ENCODE measurements around the gene NT5C.

The NT5C gene

DNA sequence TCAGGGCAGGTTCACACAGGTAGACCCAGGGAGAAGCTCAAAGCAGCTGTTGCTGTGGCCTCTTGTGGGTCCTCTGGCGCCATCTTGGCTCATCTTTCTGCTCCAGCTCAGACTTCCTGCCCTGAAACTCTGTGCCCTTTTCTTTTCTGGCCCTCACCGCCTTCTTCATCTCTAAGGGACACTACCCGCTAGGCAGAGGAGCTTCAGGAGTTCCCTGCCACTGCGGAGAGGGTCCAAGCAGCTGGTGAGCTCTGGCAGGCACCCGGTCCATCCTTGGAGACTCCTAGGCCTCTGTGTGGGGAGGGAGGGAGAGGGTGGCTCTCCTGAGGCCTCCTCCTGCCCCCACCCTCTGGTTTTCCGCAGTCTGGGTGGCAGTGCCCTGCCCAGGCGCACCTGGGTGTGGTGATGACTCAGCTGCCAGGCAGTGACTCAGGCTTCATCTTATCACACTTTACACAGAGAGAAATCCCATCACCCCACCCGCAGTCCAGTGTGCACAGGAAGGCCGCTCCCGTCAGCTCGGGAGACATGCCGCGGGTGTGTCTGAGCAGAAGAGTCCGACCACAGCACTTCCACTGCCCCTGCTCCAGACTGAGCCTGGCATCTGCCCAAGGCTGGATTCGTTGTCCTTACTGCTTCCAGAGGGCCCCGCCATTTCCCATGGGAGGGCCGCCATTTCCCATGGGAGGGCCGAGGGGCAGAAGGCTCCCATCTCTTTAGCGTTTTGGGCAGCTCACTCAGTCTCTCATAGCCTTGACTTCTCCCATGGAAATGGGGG lies 7.3 kb downstream of the NT5C start:
- peak; percentile 89 for DNase-seq (ENCODE audit: low read depth, low spot score)
- H3K27ac ChIP-seq, result peak overlapping the region; percentile 95

DNA sequence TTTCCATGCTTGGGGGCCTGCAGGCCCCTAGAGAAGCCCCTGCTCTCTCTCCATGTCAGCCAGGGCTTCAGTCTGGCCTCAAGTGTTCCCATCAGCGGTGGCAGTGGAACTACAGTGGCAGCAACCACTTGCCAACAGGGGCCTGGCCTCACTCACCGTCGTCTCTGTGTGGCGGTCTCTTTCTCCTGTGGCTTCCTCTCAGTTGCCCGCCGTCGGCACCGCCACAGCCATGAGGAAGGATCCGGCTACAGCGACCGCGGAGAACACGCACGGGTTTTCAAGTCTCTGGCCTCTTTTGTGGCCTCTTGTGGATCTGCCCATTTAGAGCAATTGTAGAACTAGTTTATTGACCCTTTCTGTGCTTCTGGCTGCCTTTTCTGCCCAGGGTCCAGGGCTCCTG lies 13.2 kb downstream of the NT5C start:
- H3K27ac ChIP-seq, result no peak overlapping the region
- no peak for DNase-seq (ENCODE audit: low read depth, low spot score)

DNA sequence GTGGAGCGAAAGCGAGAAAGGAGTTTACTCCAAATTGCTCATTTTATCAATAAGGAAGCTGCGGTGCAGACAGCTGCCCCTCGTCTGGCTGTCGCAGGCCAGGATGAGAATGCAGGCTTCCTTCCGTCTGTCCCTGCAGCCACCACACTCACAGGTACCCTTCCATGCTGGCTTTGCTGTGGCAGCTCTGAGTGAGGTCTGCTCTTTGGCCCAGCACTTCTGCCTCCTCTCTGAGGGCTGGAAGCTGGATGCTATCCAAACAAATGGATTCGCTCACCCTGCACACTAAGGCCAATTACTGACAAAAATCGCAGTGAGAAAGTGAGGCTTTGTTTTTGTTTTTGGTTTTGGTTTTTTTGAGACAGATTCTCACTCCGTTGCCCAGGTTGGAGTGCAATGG lies 14.8 kb downstream of the NT5C start:
- DNase-seq (ENCODE audit: low read depth, low spot score), result no peak
- no peak overlapping the region for H3K27ac ChIP-seq

DNA sequence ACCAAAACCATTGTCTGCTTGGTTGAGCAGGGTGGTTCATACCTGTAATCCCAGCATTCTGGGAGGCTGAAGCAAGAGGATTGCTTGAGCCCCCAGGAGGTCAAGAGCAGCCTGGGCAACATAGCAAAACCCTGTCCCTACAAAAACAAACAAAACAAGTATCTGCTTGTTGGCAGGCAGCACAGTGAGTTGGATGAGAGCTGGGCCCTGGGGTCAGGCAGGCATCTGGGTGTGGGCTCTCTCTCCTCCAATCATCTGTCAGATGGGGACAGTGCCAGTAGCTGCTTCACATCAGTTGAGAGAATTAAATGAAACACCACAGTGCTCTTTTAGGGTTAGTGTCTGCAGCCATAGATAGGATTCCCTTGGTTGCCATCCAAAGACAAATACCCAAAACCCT lies 16.0 kb downstream of the NT5C start:
- DNase-seq (ENCODE audit: low read depth, low spot score), result no peak
- H3K27ac ChIP-seq, result no peak overlapping the region

DNA sequence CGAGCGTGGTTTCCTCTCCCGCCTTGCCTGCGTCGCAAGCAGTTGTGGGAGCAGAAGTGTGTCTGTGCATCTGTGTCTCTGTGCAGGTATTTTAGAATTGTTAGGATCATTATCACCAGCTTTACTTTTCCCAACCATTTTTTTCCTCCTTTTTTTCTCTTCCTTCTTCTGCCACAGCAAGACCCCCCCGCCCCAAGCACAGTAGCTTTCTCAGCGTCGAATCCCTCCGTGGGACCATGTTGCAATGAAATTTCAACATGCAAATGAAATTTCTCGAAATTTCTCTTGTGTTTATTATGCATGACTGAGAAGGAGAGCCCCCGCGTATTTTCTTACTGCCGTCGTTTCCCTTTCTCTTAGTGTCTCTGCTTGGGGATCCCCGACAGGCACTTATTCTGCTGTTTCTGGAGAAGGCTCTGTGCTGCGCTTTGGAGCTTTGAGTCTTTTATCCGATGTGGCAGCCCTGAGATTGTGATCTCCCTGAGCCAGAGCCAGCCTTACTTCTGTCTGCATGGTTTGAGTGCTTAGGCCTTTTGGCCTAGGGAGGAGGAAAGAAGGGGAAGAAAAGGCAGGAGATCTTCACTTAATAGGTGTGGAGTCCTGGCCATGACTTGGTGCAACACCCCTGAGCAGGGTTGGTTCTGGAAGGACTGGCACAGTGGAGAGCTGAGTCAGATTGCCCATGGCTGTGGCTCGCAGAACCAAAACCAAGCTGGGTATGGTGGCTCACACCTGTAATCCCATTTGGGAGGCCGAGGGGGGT lies 16.8 kb downstream of the NT5C start:
- no peak for DNase-seq (ENCODE audit: low read depth, low spot score)
- H3K27ac ChIP-seq, result peak overlapping the region; percentile 33

DNA sequence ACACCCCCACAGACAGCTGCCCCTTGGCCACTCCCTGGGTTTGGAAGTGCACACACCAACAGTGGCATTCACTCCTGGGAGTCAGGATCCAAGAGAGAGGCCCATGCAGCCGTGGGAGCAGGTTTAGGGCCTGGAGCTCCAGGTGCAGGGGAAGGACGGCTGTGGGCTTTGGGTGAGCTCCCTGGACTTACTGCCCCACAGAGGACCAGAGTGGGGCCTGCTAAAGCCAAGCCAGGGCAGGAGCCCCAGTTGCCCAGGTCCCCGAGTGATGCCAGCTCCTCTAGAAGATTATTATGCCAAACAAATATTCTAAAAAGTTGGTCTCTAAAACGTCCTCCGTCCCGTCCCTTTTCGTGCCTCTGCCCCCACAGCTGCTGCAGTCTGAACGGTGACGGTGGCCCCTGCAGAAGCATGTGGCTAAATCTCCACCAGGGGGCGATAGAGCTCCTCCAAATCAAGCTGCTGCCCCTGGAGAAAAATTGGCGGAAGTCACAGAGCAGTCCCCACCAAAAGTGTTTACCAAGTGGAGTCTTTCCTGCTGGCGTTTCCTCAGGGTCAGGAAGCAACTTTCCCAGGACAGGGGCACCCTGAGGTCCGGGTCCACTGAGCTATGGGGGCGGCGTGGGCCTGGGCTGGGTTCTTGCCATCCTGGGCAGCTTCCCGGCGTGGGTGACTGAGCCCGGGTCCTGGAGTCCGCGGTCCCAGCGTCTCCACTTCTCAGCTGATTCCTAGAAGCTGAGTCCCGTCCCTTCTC lies 17.6 kb downstream of the NT5C start:
- peak overlapping the region; percentile 33 for H3K27ac ChIP-seq
- no peak for DNase-seq (ENCODE audit: low read depth, low spot score)

DNA sequence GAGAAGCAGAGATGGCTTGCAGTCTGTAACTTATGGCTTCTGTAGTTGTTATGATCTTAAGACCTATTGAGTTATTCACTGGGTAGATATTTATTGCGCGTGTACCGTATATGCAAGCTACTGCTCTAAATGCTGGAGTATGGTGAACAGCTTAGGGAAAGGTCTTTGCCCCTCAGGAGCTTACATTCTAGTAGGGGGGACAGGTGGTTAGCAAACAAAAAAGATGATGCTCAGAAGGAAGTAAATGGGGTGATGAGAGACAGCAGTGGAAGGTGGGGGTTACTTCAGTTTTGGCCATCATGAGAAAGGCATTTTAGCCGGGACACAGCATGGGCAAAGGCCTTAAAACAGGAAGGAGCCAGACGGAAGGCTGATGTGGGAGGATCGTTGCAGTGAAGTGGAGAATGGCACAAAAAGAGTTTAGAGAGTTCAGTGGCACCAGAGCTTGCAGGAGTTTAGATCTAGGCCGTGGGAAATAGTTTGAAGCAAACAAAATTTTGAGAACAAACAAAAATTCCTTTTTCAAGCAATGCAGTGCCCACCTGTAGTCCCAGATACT lies 19.7 kb downstream of the NT5C start:
- no peak overlapping the region for H3K27ac ChIP-seq
- no peak for DNase-seq (ENCODE audit: low read depth, low spot score)

DNA sequence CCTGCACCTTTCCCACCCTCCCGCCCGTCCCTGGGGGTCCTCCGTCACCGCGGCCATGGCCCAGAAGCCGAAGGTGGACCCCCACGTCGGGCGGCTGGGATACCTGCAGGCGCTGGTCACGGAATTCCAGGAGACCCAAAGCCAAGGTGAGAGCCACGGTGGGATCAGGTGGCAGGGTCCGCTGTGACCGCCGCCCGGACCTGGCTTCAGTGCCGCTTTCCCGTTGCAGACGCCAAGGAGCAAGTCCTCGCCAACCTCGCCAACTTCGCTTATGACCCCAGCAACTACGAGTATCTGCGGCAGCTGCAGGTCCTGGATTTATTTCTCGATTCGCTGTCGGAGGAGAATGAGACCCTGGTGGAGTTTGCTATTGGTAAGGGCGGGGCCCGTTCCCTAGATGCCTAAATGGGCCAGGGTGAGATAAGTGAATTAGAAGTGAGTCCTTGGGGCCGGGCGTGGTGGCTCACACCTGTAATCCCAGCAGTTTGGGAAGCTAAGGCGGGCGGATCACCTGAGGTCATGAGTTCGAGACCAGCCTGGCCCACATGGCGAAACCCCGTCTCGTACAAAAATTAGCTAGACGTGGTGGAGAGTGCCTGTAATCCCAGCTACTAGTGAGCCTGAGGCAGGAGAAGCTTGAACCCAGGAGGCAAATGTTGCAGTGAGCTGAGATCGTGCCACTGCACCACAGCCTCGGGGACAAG lies 21.2 kb downstream of the NT5C start:
- peak overlapping the region; percentile 25 for H3K27ac ChIP-seq
- no peak for DNase-seq (ENCODE audit: low read depth, low spot score)

DNA sequence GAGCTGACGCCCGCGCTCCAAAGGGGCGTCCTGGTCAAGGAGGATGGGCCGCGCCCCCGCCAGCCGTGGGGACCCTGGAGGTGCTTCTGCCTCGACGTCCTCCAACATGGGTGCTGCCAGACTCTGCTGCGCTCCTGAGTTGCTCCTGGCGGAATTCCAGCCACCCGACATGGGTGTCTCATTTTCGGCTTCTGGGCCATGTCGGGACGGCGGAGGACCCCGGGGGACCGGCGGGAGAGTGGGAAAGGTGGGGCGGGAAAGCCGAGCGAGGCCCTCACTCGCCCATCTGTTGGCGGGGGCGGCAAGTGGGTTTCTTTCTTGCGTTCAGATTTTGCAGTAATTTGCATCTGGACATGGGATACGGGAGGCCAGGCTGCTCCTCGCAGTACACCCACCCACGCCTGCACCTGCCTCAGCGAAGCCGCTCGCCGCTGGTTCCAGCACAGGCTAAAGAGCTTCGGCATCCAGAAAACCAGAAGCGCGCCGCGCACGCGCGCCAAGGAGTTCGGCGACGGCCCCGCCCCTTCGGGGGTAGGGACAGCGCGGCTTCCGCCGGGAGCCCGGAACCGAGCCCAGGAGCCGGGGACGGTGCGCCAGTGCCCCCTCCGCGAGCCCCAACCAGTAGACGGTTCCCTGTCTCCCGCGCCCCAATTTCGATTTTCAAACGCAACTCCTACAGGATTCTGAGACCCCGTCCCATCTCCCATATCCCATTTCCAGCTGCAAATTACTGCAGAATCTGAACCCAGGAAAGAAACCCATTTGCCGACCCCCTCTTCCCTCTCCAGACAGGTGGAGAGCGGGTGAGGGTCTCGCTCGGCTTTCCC lies 21.9 kb downstream of the NT5C start, which contains the start of gene ARMC7:
Gene ARMC7, plus strand, starts transcription at position 563 of the 827 bp plus-strand sequence. CDS start 320 bp downstream, outside the sequence.
- H3K27ac ChIP-seq, result peak within 1 kb of the TSS; percentile 25
- DNase-seq (ENCODE audit: low read depth, low spot score), result no peak

DNA sequence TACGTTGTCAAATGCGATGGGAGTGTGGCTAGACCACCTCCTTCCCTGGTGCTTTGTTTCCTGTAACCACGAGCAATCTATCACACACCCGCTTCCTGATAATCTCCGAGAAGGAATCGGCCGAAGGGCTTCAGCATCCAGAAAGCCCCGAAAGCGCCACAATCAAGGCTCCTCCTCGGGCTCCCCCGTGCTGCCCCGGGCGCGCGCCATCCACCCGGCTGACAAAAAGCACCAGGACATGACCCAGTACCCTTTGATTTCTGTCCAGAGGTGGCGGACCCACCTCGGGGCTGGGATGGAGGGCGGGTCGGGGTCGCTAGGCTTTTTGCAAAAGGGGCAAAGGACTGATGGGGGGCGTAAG lies 22.5 kb downstream of the NT5C start:
- DNase-seq (ENCODE audit: low read depth, low spot score), result no peak
- H3K27ac ChIP-seq, result no peak overlapping the region

DNA sequence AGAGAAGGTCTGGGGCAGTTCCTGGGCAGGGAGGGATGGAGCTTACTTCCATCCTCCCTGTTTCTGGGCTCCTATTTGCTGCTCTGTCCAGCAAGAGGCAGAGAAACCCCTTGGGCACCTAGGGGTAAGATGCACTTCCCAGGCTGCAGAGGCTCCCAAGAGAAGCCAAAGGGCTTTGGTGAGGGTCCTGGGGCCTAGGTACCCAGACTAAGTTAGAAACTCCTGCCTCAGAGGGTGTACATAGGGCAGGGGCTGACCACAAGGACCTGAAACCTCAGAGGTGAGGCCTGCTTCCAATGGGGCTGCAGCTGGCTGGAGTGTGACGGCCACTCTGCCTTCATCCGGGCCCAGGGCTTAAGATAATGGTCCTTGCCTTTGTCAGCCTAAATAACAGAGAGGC lies 23.3 kb downstream of the NT5C start:
- H3K27ac ChIP-seq, result no peak overlapping the region

DNA sequence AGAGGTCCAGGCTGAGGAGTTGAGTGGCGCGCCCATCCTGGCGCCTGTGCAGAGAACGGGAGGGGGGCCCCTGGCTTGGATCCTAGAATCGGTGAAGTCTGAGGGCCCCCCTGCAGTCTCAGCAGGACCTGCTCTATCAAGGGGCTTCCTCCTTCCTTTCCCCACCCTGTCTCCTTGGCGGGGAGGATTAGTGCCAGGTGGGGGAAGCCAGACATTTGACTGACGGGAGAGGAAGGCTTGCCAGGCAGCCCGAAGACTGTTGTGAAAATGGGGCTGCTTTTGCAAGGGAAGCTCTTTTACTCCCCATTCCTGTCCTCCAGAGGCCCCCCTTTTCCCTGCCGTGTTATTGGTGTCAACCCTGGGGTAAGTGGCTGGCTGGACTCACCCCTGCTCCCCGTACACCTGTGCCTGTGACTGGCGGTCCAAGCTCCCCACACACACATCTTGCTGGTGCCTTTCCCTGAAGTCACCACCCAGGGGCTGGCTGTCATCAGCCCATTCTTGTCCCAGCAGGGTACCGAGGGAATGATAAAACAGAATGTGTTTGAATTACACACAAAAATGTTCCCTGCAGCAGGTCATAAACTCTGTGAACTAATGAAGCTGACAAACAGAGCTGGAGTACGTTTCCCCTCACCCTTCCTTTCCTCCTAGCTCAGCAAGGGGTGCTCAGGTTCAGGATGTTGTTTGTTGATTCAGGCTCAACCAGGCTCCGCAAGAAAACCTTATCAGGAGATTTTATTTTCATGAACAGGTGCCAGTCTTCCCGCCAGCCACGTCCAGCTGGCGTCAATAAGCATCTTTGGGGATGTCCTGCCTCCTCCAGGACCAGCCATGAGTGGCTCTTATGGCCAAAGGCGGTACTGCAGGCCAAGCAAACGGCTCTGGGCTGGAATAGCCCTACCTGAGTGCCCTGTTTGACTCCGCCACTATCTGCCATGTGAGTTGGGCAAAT lies 26.1 kb downstream of the NT5C start:
- no peak overlapping the region for H3K27ac ChIP-seq
- no peak for DNase-seq (ENCODE audit: low read depth, low spot score)

More for the DNA sequence above, 23.3 kb downstream of the NT5C start:
- no peak for DNase-seq (ENCODE audit: low read depth, low spot score)

DNA sequence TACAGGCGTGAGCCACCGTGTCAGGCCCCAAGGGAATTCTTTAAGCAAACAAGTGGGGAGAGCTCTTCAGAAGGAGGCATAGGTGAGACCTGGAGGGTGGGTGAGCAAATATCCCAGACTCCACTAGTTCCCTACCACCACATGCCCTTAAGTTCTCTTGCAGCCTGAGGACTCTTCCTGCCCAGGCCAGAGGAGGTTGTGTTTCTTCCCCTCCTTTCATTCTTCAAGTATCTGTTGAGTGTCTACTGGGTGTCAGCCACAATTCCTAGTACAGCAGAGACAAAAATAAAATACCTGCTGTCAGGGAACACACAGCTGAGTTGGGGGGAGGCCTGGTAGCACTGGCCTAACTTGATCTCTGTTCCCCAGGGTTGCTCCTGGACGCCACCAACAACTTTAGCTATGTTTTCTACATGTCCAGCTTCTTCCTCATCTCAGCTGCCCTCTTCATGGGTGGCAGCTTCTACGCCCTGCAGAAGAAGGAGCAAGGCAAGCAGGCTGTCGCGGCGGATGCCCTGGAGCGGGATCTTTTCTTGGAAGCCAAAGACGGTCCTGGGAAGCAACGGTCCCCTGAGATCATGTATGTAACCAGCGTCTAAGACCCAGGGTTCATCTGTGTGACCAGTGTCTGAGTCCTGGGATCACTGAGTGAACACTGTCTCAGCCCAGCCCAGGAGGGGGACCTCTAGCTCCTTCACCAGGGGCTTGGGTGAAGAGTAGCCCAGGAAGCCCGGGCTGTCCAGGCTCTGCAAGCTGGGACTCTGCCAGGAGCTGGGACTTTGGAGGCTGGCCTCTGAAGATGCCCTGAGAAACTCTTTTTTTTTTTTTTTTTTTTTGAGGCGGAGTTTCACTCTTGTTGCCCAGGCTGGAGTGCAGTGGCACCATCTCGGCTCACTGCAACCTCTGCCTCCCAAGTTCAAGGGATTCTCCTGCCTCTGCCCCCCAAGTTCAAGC lies 27.7 kb downstream of the NT5C start:
- no peak for DNase-seq (ENCODE audit: low read depth, low spot score)
- no peak overlapping the region for H3K27ac ChIP-seq

DNA sequence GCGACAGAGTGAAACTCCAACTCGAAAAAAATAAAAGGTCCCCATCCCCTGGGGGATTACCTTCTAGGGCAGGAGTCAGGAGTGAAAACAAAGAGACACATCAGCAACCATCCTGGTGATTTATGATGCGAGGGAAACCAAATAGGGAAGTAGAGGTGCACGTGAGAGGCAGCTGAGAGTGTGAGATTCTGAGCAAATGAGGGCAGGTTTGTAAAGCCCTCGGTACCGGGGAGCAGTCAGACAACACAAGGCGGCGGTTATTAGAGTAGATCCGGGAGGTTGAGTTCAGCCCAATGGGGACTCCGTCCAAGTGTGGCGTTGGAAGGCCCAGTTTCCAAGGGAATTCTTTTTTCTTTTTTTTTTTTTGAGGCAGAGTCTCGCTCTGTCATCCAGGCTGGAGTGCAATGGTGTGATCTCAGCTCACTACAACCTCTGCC lies 29.1 kb downstream of the NT5C start:
- no peak for DNase-seq (ENCODE audit: low read depth, low spot score)
- H3K27ac ChIP-seq, result no peak overlapping the region

DNA sequence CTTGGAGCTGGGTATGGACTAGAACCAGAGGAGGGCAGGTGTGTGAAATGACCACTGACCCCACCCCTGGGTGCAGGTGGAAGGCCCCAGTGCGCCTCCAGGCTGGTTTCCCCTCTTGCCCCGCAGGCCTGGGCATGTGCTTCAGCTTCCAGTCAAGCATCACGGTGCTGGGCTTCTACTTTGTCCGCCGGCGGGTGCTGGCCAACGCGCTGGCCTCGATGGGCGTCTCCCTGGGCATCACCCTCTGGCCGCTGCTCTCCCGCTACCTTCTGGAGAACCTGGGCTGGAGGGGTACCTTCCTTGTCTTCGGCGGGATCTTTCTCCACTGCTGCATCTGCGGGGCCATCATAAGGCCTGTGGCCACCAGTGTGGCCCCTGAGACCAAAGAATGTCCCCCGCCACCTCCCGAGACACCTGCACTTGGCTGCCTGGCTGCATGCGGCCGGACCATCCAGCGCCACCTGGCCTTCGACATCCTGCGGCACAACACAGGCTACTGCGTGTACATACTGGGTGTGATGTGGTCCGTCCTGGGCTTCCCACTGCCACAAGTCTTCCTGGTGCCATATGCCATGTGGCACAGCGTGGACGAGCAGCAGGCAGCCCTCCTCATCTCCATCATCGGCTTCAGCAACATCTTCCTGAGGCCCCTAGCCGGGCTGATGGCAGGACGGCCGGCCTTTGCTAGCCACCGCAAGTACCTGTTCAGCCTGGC lies 31.5 kb downstream of the NT5C start:
- no peak for DNase-seq (ENCODE audit: low read depth, low spot score)
- H3K27ac ChIP-seq, result no peak overlapping the region

DNA sequence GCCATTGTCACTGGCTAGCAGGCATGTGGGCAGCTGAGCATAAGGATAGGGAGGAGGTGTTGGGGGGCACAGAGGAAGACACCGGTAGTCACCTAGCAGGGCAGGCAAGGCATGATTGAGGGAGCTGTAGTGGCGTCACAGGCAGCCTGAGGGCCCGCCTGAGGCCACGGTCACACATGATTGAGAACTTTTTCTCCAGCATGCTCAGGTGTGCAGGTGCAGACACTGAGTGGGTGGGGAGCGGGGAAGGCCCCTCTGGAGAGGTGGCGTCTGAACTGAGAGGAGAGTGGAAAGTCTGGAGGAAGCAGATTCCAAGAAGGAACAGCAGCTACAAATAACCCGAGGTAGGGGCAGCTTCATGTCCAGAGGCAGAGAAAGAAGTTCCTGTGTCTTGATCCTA lies 32.7 kb downstream of the NT5C start:
- no peak for DNase-seq (ENCODE audit: low read depth, low spot score)

More for the DNA sequence above, 32.7 kb downstream of the NT5C start:
- H3K27ac ChIP-seq, result no peak overlapping the region
